Mucosa of stomach (tissue), 1 donor: ENCODE data around the gene TMEM37.

Experiments used
- H3K27me3 ChIP-seq: one replicate; pipeline ENCODE4 v1.7.0; 2013; ENCODE audit warnings: mild to moderate bottlenecking, low read length; ENCODE audit not compliant: control insufficient read depth, insufficient read depth
- H3K36me3 ChIP-seq: one replicate; pipeline ENCODE4 v1.7.0; 2013; ENCODE audit warnings: low read length; ENCODE audit not compliant: control insufficient read depth, insufficient read depth
- H3K4me1 ChIP-seq: one replicate; pipeline ENCODE4 v1.7.0; 2013; ENCODE audit warnings: mild to moderate bottlenecking, low read length; ENCODE audit not compliant: control insufficient read depth, insufficient read depth
- H3K4me3 ChIP-seq: one replicate; pipeline ENCODE4 v1.7.0; 2013; ENCODE audit warnings: low read length
- H3K9ac ChIP-seq: one replicate; pipeline ENCODE4 v1.7.0; 2013; ENCODE audit warnings: mild to moderate bottlenecking, low read length, moderate library complexity
- H3K9me3 ChIP-seq: one replicate; pipeline ENCODE4 v1.7.0; 2013; ENCODE audit warnings: mild to moderate bottlenecking, low read length, moderate library complexity; ENCODE audit not compliant: control insufficient read depth
- donor health status: Pancreatic carcinoma.

TMEM37 gene

DNA sequence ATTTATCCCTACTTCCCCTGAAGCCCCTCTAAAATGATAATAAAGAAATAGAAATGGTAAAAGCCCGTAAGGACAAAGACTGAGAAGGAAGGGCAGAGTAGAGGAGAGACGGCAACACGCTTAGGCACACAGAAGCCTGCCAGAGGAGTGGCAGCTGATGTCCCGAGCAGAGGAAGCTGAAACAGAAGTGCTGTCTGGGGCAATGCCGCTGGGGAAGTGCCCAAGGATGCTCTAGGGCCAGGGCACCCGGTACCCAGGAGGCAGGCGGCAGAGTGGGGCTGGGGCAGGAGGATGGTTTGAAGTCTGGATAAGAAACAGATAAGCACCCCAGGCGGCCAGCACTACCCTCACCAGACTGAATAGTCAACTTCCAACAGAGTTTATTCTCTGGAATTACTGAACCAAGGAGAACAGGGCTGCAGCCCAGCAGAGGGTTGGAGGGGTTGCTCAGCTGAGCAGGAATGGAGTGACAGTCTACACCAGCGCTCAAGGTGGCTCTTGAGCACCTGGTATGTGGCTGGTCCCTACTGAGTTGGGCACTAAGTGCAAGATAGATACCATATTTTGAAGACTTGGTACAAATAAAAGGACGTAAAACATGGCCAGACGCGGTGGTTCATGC, 22.4 kb downstream of the TMEM37 start:
- Histone ChIP-seq H3K9ac (no peak overlapping the region), H3K27me3 (peaks cover 5% of the 10 kb centered on the region), H3K4me3 (no peak overlapping the region), H3K36me3 (no peaks in the 10 kb centered on the region), H3K9me3 (no peaks in the 10 kb centered on the region), H3K4me1 (no peaks in the 10 kb centered on the region)

GRCh38 chr2:119455066-119455718, 23.5 kb downstream of the TMEM37 start:
- Histone ChIP-seq H3K36me3 (no peaks in the 10 kb centered on the region), H3K4me3 (no peak overlapping the region), H3K27me3 (peaks cover 5% of the 10 kb centered on the region), H3K9me3 (no peaks in the 10 kb centered on the region), H3K9ac (no peak overlapping the region), H3K4me1 (no peaks in the 10 kb centered on the region)

DNA sequence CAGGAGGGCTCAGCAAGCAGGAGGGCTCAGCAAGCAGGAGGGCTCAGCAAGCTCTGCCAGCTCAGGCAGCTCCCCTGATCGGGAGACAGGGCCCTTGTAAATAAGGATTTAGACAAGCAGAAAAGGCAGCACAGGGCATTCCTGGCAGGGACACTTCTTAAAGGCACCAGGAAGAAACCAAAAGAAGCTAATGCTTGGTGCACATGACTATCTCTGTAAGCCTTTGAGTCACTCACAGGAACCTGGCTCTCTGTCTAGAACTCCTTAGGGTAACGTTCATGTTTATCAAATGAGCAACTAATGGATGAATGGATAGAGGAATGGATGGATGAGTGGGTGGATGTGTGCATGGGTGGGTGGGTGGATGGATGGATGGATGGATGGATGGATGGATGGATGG, 28.4 kb downstream of the TMEM37 start:
- Histone ChIP-seq H3K4me3 (no peak overlapping the region), H3K27me3 (no peaks in the 10 kb centered on the region), H3K4me1 (no peaks in the 10 kb centered on the region), H3K36me3 (no peaks in the 10 kb centered on the region), H3K9me3 (no peaks in the 10 kb centered on the region), H3K9ac (no peak overlapping the region)

GRCh38 chr2:119461811-119462210, 30.2 kb downstream of the TMEM37 start:
- no peak overlapping the region for H3K9ac ChIP-seq
- H3K36me3 ChIP-seq: no peaks in the 10 kb centered on the region
- H3K4me1 ChIP-seq: no peaks in the 10 kb centered on the region
- no peaks in the 10 kb centered on the region for H3K27me3 ChIP-seq
- no peaks in the 10 kb centered on the region for H3K9me3 ChIP-seq
- no peak overlapping the region for H3K4me3 ChIP-seq

- H3K9ac ChIP-seq: no peak overlapping the region
- H3K36me3 ChIP-seq: no peaks in the 10 kb centered on the region
- no peaks in the 10 kb centered on the region for H3K9me3 ChIP-seq
Observed at GRCh38 chr2:119462574-119462973, 30.9 kb downstream of the TMEM37 start.

GRCh38 chr2:119463136-119463535, 31.5 kb downstream of the TMEM37 start:
- H3K4me1 ChIP-seq: no peaks in the 10 kb centered on the region
- H3K9me3 ChIP-seq: no peaks in the 10 kb centered on the region
- H3K9ac ChIP-seq: no peak overlapping the region
- H3K4me3 ChIP-seq: no peak overlapping the region
- H3K27me3 ChIP-seq: no peaks in the 10 kb centered on the region
- no peaks in the 10 kb centered on the region for H3K36me3 ChIP-seq

More at GRCh38 chr2:119462574-119462973, 30.9 kb downstream of the TMEM37 start:
- Histone ChIP-seq H3K4me1 (no peaks in the 10 kb centered on the region), H3K27me3 (no peaks in the 10 kb centered on the region), H3K4me3 (no peak overlapping the region)

DNA sequence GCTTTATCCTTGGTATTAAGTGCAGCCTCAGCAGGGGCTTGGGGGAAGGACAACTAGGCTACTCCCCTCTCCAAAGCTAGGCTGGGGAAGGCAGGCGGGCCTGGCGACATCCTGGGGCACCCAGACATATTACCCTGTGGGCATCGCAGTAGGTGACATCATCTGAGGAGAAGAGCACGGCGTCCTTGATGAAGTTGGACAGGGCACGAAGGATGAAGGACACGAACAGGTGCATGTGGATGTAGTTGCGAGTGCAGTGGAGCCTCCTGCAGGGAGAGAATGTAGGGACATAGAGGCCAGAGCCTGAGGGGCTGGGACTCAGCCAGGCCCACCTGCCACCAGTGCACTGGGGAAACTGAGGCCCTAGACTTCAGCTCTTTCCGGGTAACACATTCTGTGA, 32.3 kb downstream of the TMEM37 start:
- Histone ChIP-seq H3K4me3 (no peak overlapping the region), H3K4me1 (no peaks in the 10 kb centered on the region), H3K9me3 (no peaks in the 10 kb centered on the region), H3K27me3 (no peaks in the 10 kb centered on the region), H3K9ac (no peak overlapping the region), H3K36me3 (no peaks in the 10 kb centered on the region)

DNA sequence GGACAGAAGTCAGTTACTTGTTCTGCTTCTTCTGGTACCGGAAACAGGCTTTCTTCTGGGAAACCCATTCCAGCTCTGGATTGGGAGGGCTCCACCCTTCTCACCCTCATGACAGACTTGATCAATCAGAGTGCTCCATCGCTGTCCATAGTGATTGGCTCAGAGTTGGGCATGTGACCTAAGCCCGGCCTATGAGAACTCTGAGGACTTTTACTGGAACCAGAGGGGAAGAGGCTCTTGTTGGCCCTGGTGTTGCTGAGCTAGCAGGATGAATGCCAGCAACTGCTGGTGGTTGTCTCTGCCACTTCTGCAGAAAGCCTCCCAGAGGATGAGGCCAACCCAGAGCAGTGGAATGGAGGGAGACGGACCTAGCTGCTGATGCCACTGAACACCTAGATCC, 33.3 kb downstream of the TMEM37 start:
- Histone ChIP-seq H3K36me3 (no peaks in the 10 kb centered on the region), H3K27me3 (no peaks in the 10 kb centered on the region), H3K4me3 (no peak overlapping the region), H3K9ac (no peak overlapping the region), H3K4me1 (no peaks in the 10 kb centered on the region), H3K9me3 (no peaks in the 10 kb centered on the region)

GRCh38 chr2:119465687-119466086, 34.0 kb downstream of the TMEM37 start:
- H3K9ac ChIP-seq: no peak overlapping the region
- no peaks in the 10 kb centered on the region for H3K4me1 ChIP-seq
- no peak overlapping the region for H3K4me3 ChIP-seq
- no peaks in the 10 kb centered on the region for H3K27me3 ChIP-seq
- H3K9me3 ChIP-seq: no peaks in the 10 kb centered on the region
- H3K36me3 ChIP-seq: no peaks in the 10 kb centered on the region

- H3K27me3 ChIP-seq: no peaks in the 10 kb centered on the region
- H3K36me3 ChIP-seq: no peaks in the 10 kb centered on the region
- no peak overlapping the region for H3K9ac ChIP-seq
- H3K4me3 ChIP-seq: no peak overlapping the region
- no peaks in the 10 kb centered on the region for H3K4me1 ChIP-seq
- H3K9me3 ChIP-seq: no peaks in the 10 kb centered on the region
Observed at GRCh38 chr2:119466373-119466772, 34.7 kb downstream of the TMEM37 start.

DNA sequence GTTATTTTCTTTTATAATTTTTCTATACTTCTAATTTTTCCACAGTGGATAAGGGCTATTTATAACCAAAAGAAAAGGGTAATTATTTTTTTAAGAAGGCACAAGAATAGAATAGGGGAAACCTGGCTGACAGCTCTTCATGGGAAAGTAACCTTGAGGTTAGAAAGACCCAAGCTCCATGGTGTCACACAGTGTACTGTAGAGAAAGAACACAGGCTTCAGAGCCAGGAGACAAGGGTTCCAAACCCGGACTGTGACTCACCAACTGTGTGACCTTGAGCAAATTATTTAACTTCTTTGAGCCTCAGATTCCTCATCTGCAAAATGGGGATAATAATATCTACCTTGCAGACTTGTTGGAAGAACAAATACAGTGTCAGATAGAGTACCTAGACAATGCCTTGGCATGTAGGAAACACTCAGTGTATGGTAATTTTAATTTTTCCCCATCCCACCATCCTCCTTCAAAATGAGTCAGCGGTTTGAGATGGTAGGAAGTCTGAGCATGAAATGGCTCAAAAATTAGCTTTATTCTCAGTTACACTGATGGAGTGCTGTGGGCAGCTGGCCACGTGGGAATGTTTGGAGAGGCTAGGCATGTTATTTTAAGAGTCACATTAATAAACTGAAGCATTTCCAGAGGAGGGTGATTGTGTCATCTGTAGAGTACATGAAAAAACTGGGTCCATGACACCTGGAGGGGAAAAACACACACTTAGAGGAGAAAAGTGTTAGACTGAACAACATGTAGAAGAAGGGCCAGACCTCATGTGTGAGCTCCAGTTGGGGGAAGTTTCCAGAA, 36.7 kb downstream of the TMEM37 start:
- Histone ChIP-seq H3K9ac (no peak overlapping the region), H3K9me3 (no peaks in the 10 kb centered on the region), H3K36me3 (no peaks in the 10 kb centered on the region), H3K27me3 (no peaks in the 10 kb centered on the region), H3K4me1 (no peaks in the 10 kb centered on the region), H3K4me3 (no peak overlapping the region)

GRCh38 chr2:119469131-119469530, 37.5 kb downstream of the TMEM37 start:
- no peaks in the 10 kb centered on the region for H3K36me3 ChIP-seq
- H3K9me3 ChIP-seq: no peaks in the 10 kb centered on the region
- H3K4me1 ChIP-seq: no peaks in the 10 kb centered on the region
- H3K9ac ChIP-seq: no peak overlapping the region
- no peaks in the 10 kb centered on the region for H3K27me3 ChIP-seq
- H3K4me3 ChIP-seq: no peak overlapping the region
